Activated gamma-delta T cell (primary cell): Measurements from ENCODE around the gene GLRX.
"Not testable (repeated sequence)": the region's sequence is repeated elsewhere in the genome, so short reads cannot be mapped to it uniquely, and the experiment has no call there.

Source experiments
- DNase-seq: peaks from one replicate; lab custom pipeline; 2025; lab: John Stamatoyannopoulos, UW

The GLRX gene

DNA sequence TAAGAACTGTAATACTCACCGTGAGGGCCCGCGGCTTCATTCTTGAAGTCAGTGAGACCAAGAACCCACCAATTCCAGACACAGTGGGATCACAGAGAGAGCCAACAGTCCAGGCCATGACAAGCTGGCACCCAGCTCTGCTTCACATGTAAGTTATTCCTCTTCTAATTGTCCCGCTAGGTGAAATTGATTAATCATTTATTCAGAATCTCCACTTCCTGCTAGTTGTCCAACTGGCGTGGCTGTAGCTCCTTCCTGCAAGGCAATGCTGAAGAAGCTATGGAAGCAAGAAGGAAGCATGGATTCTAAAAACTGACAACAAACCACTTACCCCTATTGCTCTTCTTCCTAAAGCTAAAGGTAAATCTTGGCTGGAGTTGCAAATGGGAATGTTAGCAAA is 30.0 kb upstream of the GLRX start:
- no peak for DNase-seq

DNA sequence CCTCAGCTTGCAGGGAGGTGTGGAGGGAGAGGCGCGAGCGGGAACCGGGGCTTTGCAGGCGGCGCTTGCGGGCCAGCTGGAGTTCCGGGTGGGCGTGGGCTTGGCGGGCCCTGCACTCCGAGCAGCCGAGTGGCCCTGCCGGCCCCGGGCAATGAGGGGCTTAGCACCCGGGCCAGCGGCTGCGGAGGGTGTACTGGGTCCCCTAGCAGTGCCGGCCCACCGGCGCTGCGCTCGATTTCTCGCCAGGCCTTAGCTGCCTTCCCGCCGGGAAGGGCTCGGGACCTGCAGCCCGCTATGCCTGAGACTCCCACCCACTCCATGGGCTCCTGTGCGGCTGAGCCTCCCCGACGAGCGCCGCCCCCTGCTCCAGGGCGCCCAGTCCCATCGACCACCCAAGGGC is 28.6 kb upstream of the GLRX start:
- DNase-seq = not testable (repeated sequence)

DNA sequence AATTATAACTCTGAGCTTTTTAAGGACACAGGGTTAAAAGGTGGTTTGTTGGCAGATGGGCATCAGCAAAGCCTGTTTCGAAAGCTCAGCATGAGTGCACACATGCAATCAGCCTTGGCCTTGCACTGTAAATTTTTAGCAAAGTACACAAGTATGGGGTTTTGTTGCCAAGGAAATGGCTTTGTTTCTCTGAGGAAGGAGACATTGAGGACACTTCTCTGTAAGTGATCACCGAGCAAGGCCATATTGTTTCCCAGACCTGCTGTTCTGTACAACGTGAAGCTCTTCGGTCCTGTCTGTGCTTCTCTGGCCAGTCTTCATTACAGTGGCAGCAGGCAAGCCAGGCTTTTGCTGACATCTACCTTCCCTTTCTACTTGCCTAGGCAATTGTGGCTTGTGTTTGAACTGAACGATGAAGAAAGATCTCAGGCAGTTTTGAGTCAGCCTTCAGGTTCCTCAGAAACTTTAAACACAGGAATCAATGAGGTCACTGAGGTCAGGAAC is 27.9 kb upstream of the GLRX start:
- no peak for DNase-seq

DNA sequence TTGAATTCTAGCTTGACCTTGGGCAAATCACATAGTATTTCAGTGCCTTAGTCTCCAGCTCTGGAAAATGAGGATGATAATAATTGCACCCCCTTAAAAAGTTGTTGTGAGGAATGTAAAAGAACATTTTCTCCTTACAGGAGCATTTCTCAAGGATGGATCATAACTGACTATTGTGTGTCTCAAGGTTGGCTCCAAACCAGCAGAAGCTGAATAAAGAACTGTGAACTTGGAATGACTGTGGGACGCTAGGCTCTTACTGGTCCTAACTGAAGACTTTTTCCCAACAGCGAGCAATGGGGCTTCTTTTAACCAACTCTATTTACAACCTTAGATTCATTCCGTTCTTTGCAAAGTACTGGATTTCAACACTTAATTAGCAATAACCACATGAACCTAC is 26.2 kb upstream of the GLRX start:
- no peak for DNase-seq

DNA sequence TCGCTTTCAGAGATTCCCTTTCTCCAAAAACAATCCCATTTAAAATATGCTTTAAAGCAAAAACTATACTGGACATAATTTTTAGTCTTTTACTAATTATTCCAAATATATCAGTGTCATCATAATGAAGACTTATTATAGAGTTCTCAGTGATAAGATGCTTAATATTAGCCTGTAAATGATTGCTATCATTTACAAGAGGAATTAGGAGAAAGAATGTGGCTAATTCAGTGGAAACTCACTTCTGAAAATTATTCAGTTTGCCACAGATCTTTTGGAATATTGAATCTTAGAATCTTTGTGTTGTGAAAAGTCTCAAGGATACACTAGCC is 24.7 kb upstream of the GLRX start:
- DNase-seq = no peak

DNA sequence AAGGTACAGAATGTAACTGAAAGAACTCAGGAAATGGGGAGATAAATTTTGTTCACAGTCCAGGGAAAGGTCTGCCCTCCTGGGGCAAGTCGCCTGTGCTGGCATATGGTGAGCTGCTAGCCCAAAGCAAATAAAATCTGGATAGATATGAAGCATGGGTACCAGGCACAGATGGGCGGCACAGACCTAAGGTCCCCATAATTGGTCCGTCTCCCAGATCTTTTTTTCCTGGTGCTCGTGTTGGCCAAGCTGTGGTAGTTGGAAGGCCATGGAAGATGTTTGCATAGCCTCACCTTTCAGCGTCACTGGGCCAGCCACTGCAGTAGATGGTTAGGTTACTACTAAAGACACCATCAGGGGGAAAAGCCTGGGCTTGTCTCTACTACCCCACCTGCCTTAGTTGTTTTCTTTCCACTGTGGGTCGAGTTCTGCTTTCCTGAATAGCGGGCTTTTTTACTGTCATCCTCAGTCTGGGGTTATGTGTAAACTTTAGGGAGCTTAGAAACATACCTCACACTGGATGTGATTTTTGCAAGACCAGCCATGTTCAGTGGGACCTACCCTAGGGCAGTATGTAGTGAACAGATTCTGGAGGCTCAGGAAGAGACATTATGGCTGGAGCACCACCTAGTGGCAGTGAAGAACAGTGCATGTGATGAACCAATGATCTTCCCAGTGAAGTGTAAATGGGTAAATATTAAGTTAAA is 24.2 kb upstream of the GLRX start:
- DNase-seq = no peak

DNA sequence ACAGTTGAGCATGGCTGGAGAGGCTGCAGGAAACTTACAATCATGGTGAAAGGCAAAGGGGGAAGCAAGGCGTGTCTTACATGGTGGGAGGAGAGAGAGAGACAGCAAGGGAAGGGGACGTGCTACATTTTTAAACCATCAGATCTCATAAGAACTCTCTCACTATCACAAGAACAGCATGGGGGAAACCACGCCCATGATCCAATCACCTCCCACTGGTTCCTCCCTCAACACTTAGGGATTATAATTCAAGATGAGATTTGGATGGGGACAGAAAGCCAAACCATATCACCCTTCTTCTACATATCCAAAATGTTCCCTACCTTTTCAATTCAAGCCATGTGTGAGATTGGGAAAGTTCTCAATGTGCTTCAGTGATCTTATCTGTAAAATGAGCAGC is 22.9 kb upstream of the GLRX start:
- no peak for DNase-seq

DNA sequence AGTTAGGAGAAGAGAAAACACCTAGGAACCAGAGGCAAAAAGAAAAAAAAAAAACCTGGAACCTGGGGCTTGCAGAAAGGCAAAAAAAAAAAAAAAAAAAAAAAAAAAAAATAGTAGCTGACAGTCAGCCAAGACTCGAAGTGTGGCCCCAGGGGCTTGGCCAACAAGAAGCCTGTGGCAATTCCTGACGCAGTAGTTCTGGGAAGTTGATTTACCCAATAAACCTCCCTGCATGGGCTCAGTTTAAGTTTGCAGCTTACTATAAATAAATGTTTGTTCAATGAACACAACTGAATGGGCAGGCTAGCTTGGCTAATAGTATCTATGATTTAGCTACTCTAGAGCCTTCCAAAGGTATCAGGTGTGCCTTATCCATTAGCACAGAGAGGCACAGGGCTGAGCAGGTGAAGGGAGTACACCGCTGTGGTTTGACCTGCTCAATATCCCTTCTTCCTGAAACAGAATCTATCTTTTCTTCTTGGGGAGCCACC is 21.3 kb upstream of the GLRX start:
- no peak for DNase-seq

DNA sequence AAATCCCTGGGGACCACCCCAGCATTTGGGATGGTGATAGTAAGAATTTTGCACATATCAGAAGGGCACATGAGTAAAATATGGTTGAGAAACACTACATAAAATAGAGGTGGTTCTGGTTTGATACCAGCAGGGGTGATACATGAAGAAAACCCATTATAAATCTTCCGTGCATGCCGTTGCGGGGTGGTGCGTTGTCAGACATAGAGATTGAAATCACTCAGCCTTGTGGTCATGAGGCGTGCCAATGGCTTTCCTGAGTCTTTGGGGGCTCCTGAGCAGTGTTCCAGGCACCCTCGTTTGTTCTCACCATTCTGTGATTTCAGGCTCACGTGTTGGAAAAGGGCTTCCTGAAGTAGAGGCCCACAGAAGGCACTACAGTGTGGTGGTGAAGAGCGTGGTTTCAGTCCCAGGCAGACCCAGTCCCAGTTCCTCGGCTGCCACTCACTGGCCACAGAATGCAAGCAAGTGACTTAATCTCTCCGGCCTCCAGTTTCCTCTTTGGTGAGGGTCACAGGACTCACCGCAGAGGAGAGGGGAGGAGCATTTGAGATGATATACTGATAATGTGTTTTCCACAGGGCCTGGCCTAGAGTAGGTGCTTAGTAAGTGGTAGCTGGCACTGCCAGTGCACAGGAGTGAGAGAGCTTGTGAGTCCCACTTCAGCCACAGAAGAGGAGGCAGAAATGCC is 20.5 kb upstream of the GLRX start:
- no peak for DNase-seq

DNA sequence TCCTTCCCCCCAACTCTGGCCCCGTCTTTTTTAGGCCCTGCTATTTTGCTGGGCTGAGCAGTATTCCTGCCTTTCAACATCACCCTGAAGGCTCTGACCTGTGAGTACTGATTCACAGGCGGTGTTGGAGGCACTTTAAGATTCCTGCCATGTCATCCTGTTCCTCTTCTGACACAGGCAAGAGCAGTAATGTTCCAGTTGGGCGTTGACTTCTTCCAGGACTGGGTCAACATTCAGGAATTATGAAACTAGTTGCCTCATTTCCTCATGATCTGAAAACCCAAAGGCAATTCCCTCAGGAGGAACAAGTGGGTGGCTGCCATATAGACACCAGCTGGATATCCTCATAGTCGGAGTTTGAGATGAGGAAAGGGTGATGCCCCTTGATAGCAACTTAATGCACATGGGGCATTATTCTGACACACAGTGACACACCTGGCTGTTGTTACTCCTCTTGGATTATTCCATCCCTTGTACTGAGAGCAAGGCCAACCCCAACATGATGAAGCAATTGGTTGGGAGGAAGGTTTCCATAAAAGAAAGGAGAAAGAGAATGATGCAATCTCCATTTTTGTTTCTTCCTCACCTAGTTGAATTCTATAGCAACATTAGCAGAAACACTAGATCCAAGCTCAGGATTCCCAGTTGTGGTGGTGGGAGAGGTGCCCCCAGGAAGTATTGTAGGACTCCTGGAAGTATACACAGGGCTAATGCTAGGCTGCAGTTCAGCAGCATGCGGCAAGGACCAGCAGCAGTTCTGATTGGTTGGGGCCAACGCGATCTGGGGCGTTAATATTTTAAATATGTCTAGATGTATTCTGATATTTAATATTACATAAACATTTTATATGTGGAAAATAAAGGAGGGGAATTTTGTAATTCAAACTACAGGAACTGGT is 19.6 kb upstream of the GLRX start:
- no peak for DNase-seq

DNA sequence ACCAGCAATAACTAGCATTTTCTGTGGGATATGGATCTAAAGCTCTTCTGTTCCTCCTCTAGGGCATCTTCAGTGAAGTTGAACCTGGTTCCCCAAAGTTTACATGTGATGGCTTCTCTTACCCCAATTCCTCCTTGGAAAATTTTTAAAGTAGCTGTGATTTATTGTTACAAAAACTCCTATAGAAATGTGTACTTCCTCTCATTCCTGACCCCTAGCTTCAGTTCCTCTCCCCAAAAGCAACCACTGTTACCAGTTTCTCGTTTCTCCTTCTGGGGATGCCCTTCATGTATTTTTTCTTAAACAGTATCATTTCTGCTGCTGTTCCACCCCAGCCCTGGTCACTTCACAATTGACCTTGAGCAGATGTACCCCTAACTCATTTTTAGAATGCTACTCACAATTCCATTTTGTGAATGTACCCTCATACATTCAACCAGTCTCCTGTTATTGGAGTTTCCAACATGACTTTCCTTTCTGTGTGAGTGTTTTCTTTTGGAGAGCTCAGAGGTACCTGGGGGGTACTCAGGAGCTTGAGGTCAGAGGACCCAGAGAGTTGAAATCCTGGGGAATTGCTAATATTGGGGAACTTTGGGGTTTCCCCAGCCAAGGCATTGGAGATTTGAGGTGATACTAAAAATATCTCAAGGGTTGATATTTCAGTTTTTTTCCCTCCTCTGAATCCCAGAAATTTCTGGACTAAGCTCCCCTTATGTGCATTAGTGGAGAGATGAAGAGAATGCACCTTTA is 18.6 kb upstream of the GLRX start:
- no peak for DNase-seq

DNA sequence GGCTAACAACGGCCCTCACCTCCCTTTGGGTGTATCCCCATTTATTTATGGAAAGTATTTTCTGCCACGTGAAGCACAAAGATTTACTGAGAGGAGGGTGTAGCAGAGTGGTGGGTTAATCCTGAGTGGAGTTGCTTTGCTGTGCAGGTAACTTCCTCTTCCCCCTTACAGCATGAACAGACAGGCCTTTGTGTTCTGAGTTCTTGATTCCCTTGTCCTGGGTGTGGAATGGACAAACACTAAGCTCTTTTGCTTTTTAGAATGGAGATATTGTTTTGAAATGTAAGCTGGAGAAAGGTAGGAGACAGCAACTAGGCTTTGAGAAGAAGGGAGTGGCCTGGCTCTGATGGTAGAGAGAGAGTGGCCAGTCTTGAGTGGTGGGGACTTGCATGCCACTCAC is 17.1 kb upstream of the GLRX start:
- no peak for DNase-seq

DNA sequence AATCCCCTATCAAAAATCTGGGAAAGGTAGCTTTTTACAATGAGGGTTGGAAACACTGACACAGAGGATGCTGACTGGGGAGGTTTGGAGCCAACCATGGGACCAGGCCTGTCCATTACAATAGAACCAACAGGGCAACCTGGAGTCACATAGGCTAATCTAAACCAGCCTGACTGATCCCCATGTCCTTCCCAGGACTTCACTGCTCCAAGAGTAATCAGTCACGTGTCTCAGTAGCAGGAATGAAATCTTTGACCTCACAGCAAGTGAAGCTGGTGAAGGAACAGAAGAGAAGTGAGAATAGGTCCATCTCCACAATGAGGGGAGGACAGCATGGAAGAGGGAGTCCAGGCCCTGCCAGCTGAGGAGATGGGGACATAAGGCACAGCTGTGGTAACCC is 16.0 kb upstream of the GLRX start:
- DNase-seq = no peak

DNA sequence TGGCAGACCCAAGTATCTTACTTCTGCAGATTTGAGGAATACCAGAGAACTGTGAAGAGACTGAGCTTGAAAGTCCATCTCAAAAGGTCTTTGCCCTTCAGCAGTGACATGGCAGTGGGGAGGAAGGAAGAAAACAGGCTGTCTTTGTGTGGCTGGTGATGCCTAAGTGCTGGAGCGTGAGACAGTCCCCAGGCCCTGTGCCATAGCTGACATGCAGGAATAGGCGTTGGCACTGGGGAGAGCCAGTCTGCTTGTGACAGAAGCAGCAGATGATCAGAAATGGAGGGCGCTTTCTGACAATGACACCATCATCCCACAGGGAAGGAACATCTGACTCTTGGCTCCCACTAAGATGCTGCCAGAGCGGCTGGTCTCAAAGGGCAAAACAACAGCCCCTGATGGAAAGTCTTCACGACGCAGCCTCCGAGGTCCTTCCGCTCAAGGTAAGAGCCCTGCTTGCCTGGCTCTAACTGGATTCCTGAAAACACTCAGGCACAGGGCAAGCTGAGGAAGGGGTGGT is 15.5 kb upstream of the GLRX start:
- DNase-seq = no peak

DNA sequence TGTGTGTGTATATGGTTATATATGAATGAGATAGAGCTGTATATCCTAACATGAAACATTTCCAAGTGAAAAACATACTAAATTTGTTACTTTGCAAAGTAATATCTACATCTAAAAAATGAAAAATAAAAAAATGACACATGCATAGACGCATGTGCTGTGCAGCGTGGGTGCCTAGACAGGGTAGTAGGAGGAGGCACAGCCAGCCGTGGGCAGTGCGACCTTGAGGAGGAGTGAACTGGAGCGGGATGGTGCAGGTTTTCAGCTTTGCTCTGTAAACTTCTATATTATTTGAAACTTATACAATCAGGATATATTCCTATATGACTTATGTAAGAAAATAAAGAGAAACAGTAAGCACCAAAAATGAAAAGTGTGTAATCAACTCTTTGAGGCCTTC is 15.0 kb upstream of the GLRX start:
- no peak for DNase-seq

DNA sequence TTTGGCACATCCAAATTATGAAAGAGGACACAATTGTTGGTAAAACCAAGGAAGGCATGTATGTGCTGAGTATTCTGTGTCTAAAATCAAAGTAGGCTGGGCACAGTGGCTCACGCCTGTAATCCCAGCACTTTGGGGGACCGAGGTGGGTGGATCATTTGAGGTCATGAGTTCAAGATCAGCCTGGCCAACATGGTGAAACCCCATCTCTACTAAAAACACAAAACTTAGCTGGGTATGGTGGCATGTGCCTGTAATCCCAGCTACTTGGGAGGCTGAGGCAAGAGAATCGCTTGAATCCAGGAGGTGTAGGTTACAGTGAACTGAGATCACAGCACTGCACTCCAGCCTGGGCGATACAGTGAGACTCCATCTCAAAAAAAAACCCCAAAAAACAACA is 14.4 kb upstream of the GLRX start:
- not testable (repeated sequence) for DNase-seq

DNA sequence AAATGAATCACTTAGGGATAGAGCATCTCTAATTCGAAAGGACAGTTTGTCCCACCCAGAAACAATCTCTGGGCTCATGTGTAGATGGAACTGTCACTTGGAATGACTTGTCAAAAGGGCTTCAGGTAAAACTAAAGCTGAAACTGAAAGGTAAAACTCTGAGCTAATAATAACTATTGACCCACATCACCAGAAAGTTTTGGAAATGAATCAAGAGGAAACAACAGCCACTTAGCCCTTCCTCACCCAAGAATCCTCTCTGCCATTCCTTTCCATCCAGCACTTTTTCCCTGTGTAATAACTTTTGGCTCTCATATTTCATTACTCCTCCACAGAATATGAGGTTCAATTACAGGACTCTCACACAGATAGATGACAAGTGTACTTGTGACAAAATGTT is 14.0 kb upstream of the GLRX start:
- DNase-seq = no peak

DNA sequence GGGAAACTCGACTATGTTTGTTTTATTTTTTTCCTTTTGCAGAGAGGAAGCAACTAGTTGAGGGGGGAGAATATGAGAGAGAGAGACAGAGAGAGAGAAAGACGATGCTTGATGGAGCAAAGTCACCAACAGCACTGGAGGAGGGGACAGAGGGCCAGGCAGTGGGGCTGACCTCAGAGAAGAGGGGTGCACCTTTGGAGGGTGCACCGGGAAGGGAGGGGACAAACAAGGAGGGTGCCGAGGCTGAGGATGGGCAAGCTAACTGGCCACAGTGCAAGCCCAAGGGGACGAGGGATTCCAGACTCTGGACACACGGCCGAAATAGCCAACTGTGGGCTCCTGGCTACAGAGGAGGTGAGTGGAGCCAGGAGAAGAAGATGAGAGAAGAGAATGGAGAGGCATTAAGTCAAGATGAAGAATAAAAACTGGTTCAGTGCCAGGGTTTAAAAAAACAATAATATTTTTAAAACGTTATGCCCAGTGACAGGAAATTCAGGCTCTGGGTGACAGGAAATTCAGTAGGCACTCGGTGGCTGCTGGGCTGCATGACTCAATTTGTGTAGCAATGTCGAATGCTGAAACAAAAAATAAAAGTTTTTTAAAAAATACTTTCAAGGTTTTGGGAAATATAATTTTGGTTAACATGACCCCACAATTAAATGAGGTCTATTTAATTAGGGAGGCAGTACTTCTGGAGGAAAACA is 13.3 kb upstream of the GLRX start:
- no peak for DNase-seq

DNA sequence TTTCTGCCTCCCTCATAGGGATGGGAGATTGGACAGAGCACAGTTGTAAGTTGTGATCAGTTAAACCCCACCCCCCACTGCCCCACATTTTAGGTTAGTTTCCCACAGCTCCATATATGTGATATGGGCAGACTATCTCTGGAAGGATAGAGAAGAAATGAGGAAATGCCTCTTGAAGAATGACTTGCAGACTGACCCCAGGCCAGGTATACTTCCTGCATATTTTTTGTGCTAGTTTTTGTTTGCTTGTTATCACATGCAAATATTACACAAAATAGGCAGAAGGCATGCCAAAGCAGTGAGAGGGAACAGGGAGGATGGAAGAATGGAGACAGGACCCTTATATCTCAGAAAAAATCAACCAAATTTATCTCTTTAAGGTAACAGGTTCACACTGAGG is 10.1 kb upstream of the GLRX start:
- DNase-seq = no peak

DNA sequence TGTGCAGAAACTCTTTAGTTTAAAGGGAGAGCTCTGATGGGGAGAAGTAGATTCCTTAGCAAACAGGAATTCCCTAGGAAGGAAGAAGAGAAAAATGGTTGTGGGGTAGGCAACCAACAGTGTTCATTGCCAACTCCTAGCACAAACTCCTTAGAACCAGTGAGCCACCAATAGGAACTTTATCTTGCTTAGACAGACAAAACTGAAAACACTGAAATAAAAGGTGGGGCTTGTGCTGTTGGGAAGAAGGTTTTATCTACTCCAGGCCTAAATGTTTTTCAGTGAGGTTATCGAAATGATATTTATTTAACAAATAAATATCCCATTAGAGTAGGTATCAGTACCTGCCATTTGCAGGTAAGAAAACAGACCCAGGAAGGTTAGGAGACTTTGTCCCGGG is 7.7 kb upstream of the GLRX start:
- DNase-seq = no peak

DNA sequence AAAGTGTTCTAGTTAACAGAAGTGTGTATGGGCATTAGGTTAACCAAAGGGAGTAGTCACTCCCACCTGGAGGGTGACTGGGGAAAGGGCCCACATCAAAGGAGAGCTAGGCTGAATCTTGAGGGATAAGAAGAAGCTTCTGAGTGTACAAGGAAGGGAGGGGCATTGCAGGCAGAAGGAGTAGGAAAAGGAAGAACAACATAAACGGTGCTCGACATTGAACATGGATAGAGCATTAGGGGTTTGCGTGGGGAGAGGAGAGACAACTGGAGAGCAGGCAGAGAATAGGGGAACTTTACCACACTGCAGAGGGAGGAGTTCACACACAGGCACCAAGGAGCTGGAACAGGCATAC is 5.3 kb upstream of the GLRX start:
- no peak for DNase-seq
